Measurements from ENCODE around the gene ARHGEF7.
"Not testable (repeated sequence)": the region's sequence is repeated elsewhere in the genome, so short reads cannot be mapped to it uniquely, and the experiment has no call there.

Gene ARHGEF7

GRCh38 chr13:111249637-111250360 is 134.7 kb downstream of the ARHGEF7 start:
- DNase-seq (ENCODE audit: low read depth in 4 of 4, low spot score in 1 of 4): no peak

- no peak for DNase-seq (ENCODE audit: low read depth in 4 of 4, low spot score in 1 of 4)
Observed at GRCh38 chr13:111251646-111252445, 136.7 kb downstream of the ARHGEF7 start.

GRCh38 chr13:111252446-111253364 is 137.6 kb downstream of the ARHGEF7 start:
- DNase-seq (ENCODE audit: low read depth in 4 of 4, low spot score in 1 of 4): no peak

GRCh38 chr13:111253365-111253872 is 138.3 kb downstream of the ARHGEF7 start:
- no peak for DNase-seq (ENCODE audit: low read depth in 4 of 4, low spot score in 1 of 4)

GRCh38 chr13:111255228-111255790 is 140.2 kb downstream of the ARHGEF7 start:
- no peak for DNase-seq (ENCODE audit: low read depth in 4 of 4, low spot score in 1 of 4)

GRCh38 chr13:111256458-111256857 is 141.3 kb downstream of the ARHGEF7 start:
- DNase-seq (ENCODE audit: low read depth in 4 of 4, low spot score in 1 of 4): no peak

GRCh38 chr13:111256946-111257345 is 141.8 kb downstream of the ARHGEF7 start:
- DNase-seq (ENCODE audit: low read depth in 4 of 4, low spot score in 1 of 4): no peak

GRCh38 chr13:111257899-111258298 is 142.8 kb downstream of the ARHGEF7 start:
- not testable (repeated sequence) for DNase-seq (ENCODE audit: low read depth in 4 of 4, low spot score in 1 of 4)

GRCh38 chr13:111258637-111259036 is 143.5 kb downstream of the ARHGEF7 start:
- no peak for DNase-seq (ENCODE audit: low read depth in 4 of 4, low spot score in 1 of 4)

- DNase-seq (ENCODE audit: low read depth in 4 of 4, low spot score in 1 of 4): no peak
Observed at GRCh38 chr13:111259058-111259457, 143.9 kb downstream of the ARHGEF7 start.

GRCh38 chr13:111261326-111261725 is 146.2 kb downstream of the ARHGEF7 start:
- no peak for DNase-seq (ENCODE audit: low read depth in 4 of 4, low spot score in 1 of 4)

- DNase-seq (ENCODE audit: low read depth in 4 of 4, low spot score in 1 of 4): no peak
Observed at GRCh38 chr13:111262281-111262680, 147.2 kb downstream of the ARHGEF7 start.

- DNase-seq (ENCODE audit: low read depth in 4 of 4, low spot score in 1 of 4): no peak
Observed at GRCh38 chr13:111262715-111263114, 147.6 kb downstream of the ARHGEF7 start.

GRCh38 chr13:111263566-111263965 is 148.5 kb downstream of the ARHGEF7 start:
- no peak for DNase-seq (ENCODE audit: low read depth in 4 of 4, low spot score in 1 of 4)

- no peak for DNase-seq (ENCODE audit: low read depth in 4 of 4, low spot score in 1 of 4)
Observed at GRCh38 chr13:111265006-111265700, 150.0 kb downstream of the ARHGEF7 start.

- DNase-seq (ENCODE audit: low read depth in 4 of 4, low spot score in 1 of 4): no peak
Observed at GRCh38 chr13:111265701-111266035, 150.6 kb downstream of the ARHGEF7 start.

- no peak for DNase-seq (ENCODE audit: low read depth in 4 of 4, low spot score in 1 of 4)
Observed at GRCh38 chr13:111267205-111267604, 152.1 kb downstream of the ARHGEF7 start.

GRCh38 chr13:111267784-111268183 is 152.7 kb downstream of the ARHGEF7 start:
- DNase-seq (ENCODE audit: low read depth in 4 of 4, low spot score in 1 of 4): no peak

GRCh38 chr13:111269508-111269907 is 154.4 kb downstream of the ARHGEF7 start:
- no peak for DNase-seq (ENCODE audit: low read depth in 4 of 4, low spot score in 1 of 4)

GRCh38 chr13:111270126-111270525 is 155.0 kb downstream of the ARHGEF7 start:
- no peak for DNase-seq (ENCODE audit: low read depth in 4 of 4, low spot score in 1 of 4)
